HEK293 (cell line): ENCODE measurements around the gene CBY2.

Experiments
- YY1 ChIP-seq: fragments of 450-650 bp; formaldehyde crosslinking; IDR thresholded peaks from 2 replicates; pipeline ENCODE4 v1.5.1; 2018; ENCODE audit warnings: missing biosample characterization, missing genetic modification characterization
- ZBTB7A ChIP-seq: fragments of 450-650 bp; formaldehyde crosslinking; IDR thresholded peaks from 2 replicates; pipeline ENCODE4 v1.5.1; 2016; ENCODE audit warnings: low read depth, missing biosample characterization, missing genetic modification characterization
- ZNF114 ChIP-seq: fragments of 450-650 bp; formaldehyde crosslinking; IDR thresholded peaks from 2 replicates; pipeline ENCODE4 v1.5.0; 2017; ENCODE audit warnings: missing biosample characterization, missing genetic modification characterization
- ZNF423 ChIP-seq: fragments of 450-650 bp; formaldehyde crosslinking; IDR thresholded peaks from 2 replicates; pipeline ENCODE4 v1.5.1; 2016; ENCODE audit warnings: missing biosample characterization, missing genetic modification characterization
- ZNF621 ChIP-seq: fragments of 450-650 bp; formaldehyde crosslinking; IDR thresholded peaks from 2 replicates; pipeline ENCODE4 v1.5.1; 2017; ENCODE audit warnings: missing biosample characterization, missing genetic modification characterization
- TF ChIP-seq, protein P1 (sequence below): fragments of 450-650 bp; formaldehyde crosslinking; IDR thresholded peaks from 2 replicates; pipeline ENCODE4 v1.5.1; 2016; ENCODE audit warnings: missing biosample characterization, missing genetic modification characterization, low read depth
- TF ChIP-seq, protein P2 (sequence below): fragments of 450-650 bp; formaldehyde crosslinking; IDR thresholded peaks from 2 replicates; pipeline ENCODE4 v1.5.1; 2016; ENCODE audit warnings: missing biosample characterization, missing genetic modification characterization
- TF ChIP-seq, protein P3 (sequence below): fragments of 450-650 bp; formaldehyde crosslinking; IDR thresholded peaks from 2 replicates; pipeline ENCODE4 v1.5.1; 2016; ENCODE audit warnings: missing biosample characterization, missing genetic modification characterization

DNA sequence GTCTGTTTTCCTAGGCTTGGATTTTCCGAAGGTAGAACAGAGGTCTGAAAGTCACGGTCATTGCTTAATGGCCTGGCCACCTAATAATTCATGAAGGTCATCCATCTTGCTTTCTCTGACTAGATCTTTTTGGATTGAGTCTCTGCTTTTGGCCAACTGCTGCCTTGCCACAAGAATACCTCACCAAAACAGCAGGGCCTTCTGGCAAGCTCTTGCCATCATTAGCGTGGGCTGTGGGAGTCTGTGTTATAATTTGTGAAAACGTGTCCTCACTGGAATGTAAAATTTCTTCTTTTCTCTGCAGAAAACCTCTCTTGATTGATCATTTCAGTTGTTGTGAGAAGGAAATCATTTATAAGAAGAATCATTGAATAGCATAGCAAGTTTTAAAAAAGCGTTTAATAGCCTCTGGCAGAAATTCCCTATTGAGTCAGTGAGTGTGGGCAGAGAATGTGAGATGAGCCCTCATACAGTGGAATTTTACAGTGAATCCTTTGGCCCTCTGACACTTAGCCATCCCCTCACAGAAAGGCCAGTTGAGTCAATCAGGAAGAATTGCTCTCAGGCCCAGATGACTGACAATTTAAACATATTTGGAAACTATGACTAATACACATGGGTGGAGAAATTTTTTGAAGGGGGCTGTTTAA is 43.4 kb upstream of the CBY2 start:
- TF ChIP-seq ZNF621 (tag by site-specific recombination) (no peak), YY1 (no peak), ZBTB7A (tag by site-specific recombination) (no peak), ZNF423 (no peak), ZNF114 (no peak)
- TF ChIP-seq, protein P1, sequence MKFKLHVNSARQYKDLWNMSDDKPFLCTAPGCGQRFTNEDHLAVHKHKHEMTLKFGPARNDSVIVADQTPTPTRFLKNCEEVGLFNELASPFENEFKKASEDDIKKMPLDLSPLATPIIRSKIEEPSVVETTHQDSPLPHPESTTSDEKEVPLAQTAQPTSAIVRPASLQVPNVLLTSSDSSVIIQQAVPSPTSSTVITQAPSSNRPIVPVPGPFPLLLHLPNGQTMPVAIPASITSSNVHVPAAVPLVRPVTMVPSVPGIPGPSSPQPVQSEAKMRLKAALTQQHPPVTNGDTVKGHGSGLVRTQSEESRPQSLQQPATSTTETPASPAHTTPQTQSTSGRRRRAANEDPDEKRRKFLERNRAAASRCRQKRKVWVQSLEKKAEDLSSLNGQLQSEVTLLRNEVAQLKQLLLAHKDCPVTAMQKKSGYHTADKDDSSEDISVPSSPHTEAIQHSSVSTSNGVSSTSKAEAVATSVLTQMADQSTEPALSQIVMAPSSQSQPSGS (tag by site-specific recombination): no peak
- TF ChIP-seq, protein P2, sequence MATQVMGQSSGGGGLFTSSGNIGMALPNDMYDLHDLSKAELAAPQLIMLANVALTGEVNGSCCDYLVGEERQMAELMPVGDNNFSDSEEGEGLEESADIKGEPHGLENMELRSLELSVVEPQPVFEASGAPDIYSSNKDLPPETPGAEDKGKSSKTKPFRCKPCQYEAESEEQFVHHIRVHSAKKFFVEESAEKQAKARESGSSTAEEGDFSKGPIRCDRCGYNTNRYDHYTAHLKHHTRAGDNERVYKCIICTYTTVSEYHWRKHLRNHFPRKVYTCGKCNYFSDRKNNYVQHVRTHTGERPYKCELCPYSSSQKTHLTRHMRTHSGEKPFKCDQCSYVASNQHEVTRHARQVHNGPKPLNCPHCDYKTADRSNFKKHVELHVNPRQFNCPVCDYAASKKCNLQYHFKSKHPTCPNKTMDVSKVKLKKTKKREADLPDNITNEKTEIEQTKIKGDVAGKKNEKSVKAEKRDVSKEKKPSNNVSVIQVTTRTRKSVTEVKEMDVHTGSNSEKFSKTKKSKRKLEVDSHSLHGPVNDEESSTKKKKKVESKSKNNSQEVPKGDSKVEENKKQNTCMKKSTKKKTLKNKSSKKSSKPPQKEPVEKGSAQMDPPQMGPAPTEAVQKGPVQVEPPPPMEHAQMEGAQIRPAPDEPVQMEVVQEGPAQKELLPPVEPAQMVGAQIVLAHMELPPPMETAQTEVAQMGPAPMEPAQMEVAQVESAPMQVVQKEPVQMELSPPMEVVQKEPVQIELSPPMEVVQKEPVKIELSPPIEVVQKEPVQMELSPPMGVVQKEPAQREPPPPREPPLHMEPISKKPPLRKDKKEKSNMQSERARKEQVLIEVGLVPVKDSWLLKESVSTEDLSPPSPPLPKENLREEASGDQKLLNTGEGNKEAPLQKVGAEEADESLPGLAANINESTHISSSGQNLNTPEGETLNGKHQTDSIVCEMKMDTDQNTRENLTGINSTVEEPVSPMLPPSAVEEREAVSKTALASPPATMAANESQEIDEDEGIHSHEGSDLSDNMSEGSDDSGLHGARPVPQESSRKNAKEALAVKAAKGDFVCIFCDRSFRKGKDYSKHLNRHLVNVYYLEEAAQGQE: no peak
- TF ChIP-seq, protein P3, sequence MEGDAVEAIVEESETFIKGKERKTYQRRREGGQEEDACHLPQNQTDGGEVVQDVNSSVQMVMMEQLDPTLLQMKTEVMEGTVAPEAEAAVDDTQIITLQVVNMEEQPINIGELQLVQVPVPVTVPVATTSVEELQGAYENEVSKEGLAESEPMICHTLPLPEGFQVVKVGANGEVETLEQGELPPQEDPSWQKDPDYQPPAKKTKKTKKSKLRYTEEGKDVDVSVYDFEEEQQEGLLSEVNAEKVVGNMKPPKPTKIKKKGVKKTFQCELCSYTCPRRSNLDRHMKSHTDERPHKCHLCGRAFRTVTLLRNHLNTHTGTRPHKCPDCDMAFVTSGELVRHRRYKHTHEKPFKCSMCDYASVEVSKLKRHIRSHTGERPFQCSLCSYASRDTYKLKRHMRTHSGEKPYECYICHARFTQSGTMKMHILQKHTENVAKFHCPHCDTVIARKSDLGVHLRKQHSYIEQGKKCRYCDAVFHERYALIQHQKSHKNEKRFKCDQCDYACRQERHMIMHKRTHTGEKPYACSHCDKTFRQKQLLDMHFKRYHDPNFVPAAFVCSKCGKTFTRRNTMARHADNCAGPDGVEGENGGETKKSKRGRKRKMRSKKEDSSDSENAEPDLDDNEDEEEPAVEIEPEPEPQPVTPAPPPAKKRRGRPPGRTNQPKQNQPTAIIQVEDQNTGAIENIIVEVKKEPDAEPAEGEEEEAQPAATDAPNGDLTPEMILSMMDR (tag by site-specific recombination): no peak
